ENCODE measurements around the gene IMMP2L. TPM values are rescaled to one million over a fixed set of nuclear protein-coding genes. Genes with fewer than 3 reads are reported as not detected.

IMMP2L gene
- total and polyA plus RNA-seq, 2 of the 4 experiments (the other 2 are of a cell fraction), result 5.8 to 9.3 TPM

GRCh38 chr7:111057066-111057465 lies 505.2 kb downstream of the IMMP2L start:
- no peaks in the 10 kb centered on the region for H3K36me3 ChIP-seq (ENCODE audit: control insufficient read depth, insufficient read depth, low read length)
- ChIA-PET POLR2A (ENCODE audit: unreplicated experiment) (no interaction called here), CTCF (interaction anchor here (0.7 kb wide), 1 partner anchor 14 kb away, joined by 3 read pairs; no protein-coding TSS in a partner anchor)
- H3K18ac ChIP-seq (ENCODE audit: low read depth, low read length), result no peak overlapping the region
- no TSS peak for BruUV-seq (replicated peaks)
- H2BK120ac ChIP-seq (ENCODE audit: low read depth, low read length), result no peak overlapping the region
- H3K9ac ChIP-seq (ENCODE audit: low read depth, low read length), result no peak overlapping the region
- H4K5ac ChIP-seq (ENCODE audit: low read depth, low read length), result no peak overlapping the region
- H4K20me1 ChIP-seq (ENCODE audit: insufficient read depth, low read length), result no peaks in the 10 kb centered on the region
- H3K14ac ChIP-seq (replicated peaks; ENCODE audit: low read depth, low read length), result no peak overlapping the region
- no peak overlapping the region for H4K8ac ChIP-seq (ENCODE audit: low read depth in 2 of 2, low read length in 2 of 2)
- no peak overlapping the region for H3K4me3 ChIP-seq (ENCODE audit: insufficient read depth, low read depth, low read length)
- no peak overlapping the region for H2BK15ac ChIP-seq (ENCODE audit: low read depth, low read length)
- no peak overlapping the region for H2AK5ac ChIP-seq (ENCODE audit: low read depth, low read length)
- no peaks in the 10 kb centered on the region for H3K9me1 ChIP-seq (ENCODE audit: insufficient read depth, low read length)
- intact Hi-C loops (cut with micrococcal nuclease) (no loop called here), dilution Hi-C loops (cut with HindIII; ENCODE audit: low sequenced_read_pairs, unreplicated experiment) (no loop called here), in situ Hi-C loops (cut with MboI; ENCODE audit: low sequenced_read_pairs) (no loop called here)
- no peak overlapping the region for H2AK9ac ChIP-seq (replicated peaks; ENCODE audit: low read depth, low read length, poor library complexity)
- H3K4me2 ChIP-seq (ENCODE audit: low read depth, low read length), result no peak overlapping the region
- no peak overlapping the region for H2AFZ ChIP-seq (replicated peaks; ENCODE audit: low read length, poor library complexity)
- H3K56ac ChIP-seq (ENCODE audit: extremely low read depth, insufficient read depth, low read length), result no peak overlapping the region
- no peak overlapping the region for H3K27ac ChIP-seq (ENCODE audit: insufficient read depth, low read length)
- no peak overlapping the region for H2BK20ac ChIP-seq (ENCODE audit: low read depth, low read length)
- H3K27me3 ChIP-seq (ENCODE audit: control insufficient read depth, insufficient read depth, low read length), result no peaks in the 10 kb centered on the region
- H3K4me1 ChIP-seq (ENCODE audit: control insufficient read depth, insufficient read depth, low read length), result no peaks in the 10 kb centered on the region
- TF ChIP-seq MXI1 (IDR thresholded peaks at IDR 0.05; ENCODE audit: borderline replicate concordance, low read depth, low read length) (no peak), SMC3 (IDR thresholded peaks at IDR 0.05; ENCODE audit: low read depth, low read length) (no peak), NFE2L2 (IDR thresholded peaks at IDR 0.05; ENCODE audit: low read depth, low read length) (no peak), FOS (IDR thresholded peaks at IDR 0.05; ENCODE audit: low read depth, low read length) (no peak), POLR2A (IDR thresholded peaks at IDR 0.05; ENCODE audit: low read depth, low read length) (no peak), CEBPB (IDR thresholded peaks at IDR 0.05; ENCODE audit: low read depth, low read length) (no peak), RCOR1 (IDR thresholded peaks at IDR 0.05; ENCODE audit: insufficient replicate concordance, low read length) (no peak), BHLHE40 (IDR thresholded peaks at IDR 0.05; ENCODE audit: low read depth, low read length) (no peak), RAD21 (IDR thresholded peaks at IDR 0.05; ENCODE audit: low read length) (no peak), MAFK (IDR thresholded peaks at IDR 0.05; ENCODE audit: low read depth, low read length) (no peak), CHD1 (IDR thresholded peaks at IDR 0.05; ENCODE audit: low read depth, low read length) (no peak), RFX5 (IDR thresholded peaks at IDR 0.05; ENCODE audit: low read depth, low read length) (no peak)
- TF ChIP-seq, protein P1, sequence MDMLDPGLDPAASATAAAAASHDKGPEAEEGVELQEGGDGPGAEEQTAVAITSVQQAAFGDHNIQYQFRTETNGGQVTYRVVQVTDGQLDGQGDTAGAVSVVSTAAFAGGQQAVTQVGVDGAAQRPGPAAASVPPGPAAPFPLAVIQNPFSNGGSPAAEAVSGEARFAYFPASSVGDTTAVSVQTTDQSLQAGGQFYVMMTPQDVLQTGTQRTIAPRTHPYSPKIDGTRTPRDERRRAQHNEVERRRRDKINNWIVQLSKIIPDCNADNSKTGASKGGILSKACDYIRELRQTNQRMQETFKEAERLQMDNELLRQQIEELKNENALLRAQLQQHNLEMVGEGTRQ (IDR thresholded peaks at IDR 0.05; ENCODE audit: low read depth, low read length), result no peak
- TF ChIP-seq, protein P2, sequence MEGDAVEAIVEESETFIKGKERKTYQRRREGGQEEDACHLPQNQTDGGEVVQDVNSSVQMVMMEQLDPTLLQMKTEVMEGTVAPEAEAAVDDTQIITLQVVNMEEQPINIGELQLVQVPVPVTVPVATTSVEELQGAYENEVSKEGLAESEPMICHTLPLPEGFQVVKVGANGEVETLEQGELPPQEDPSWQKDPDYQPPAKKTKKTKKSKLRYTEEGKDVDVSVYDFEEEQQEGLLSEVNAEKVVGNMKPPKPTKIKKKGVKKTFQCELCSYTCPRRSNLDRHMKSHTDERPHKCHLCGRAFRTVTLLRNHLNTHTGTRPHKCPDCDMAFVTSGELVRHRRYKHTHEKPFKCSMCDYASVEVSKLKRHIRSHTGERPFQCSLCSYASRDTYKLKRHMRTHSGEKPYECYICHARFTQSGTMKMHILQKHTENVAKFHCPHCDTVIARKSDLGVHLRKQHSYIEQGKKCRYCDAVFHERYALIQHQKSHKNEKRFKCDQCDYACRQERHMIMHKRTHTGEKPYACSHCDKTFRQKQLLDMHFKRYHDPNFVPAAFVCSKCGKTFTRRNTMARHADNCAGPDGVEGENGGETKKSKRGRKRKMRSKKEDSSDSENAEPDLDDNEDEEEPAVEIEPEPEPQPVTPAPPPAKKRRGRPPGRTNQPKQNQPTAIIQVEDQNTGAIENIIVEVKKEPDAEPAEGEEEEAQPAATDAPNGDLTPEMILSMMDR (conservative IDR thresholded peaks at IDR 0.05; ENCODE audit: low read depth, low read length), result no peak
- no peak overlapping the region for H3K4ac ChIP-seq (ENCODE audit: low read depth, low read length)
- DNase-seq (no peak), ATAC-seq (ENCODE audit: low read depth) (no peak)
- H3K23ac ChIP-seq (ENCODE audit: low read depth, low read length), result no peak overlapping the region
- no CpG with 5 or more reads among the region's 4 CpGs for WGBS, 2 experiments (ENCODE audit: extremely low coverage in 2 of 2, insufficient read length in 1 of 2)
- H4K91ac ChIP-seq (ENCODE audit: insufficient read depth, low read depth, low read length), result no peak overlapping the region
- H3K79me1 ChIP-seq (ENCODE audit: low read depth in 1 of 2, low read length in 2 of 2), result no peaks in the 10 kb centered on the region
- no peak overlapping the region for H2BK5ac ChIP-seq (ENCODE audit: low read depth, low read length, poor library complexity, severe bottlenecking)
- H3K9me3 ChIP-seq (ENCODE audit: control insufficient read depth, insufficient read depth, low read length), result no peaks in the 10 kb centered on the region
